Loucy (cell line): ENCODE results near the gene SLC17A1.

Experiments
- CTCF ChIP-seq: fragments of 200-600 bp; sonication (generic); conservative IDR thresholded peaks from 2 replicates; pipeline ENCODE4 v1.5.1; 2014; ENCODE audit warnings: mild to moderate bottlenecking, antibody characterized with exemption, low read length
- EZH2phosphoT487 ChIP-seq: fragments of 200-600 bp; IDR thresholded peaks from 2 replicates; pipeline ENCODE4 v1.6.1; 2018; ENCODE audit warnings: antibody characterized with exemption, mild to moderate bottlenecking, moderate library complexity, borderline replicate concordance

- TF ChIP-seq CTCF (no peak), EZH2phosphoT487 (no peak)
These were observed 50.7 kb downstream of the SLC17A1 start for GRCh38 chr6:25781134-25781533.
